NCI-H524 (cell line): Measurements from ENCODE around the gene ETV3.

Experiments
- DNase-seq, 2 experiments: peaks; one replicate each; lab custom pipeline; 2025; lab: John Stamatoyannopoulos, UW

The ETV3 gene

DNA sequence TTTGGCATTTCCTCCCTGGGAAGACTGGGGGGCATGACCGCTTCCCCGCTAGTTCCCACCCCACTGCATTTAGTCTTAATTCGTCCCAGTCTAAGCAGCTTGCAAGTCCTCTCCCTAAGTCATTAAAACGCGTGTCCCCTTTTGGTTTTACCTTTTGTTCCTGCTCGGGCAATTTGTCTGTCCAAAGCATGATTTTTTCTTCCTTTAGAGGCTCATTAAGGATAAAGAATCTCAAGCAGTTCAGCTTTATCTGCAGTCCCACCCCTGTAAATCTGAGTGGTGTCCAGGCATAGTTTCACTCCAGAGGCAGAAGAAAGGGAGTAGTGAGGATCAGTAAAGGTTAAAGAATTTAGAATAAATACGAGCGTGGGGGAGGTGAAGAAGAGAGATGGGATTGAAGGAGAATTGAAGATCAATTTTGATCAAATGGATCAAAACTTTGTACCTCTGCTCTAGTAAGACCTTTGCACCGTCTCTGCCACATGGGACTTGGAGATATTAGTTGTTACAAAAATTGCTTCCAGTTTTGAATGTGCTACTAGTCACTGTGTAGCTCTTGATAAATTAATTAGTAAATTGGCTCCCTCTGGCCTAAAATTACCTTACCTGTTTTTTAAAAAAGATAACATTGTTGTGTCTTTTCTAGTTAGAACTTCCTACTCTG, 989 bp upstream of the ETV3 start:
- no peak for DNase-seq

- DNase-seq: no peak
These were observed 581 bp downstream of the ETV3 start for GRCh38 chr1:157137408-157138219.

DNA sequence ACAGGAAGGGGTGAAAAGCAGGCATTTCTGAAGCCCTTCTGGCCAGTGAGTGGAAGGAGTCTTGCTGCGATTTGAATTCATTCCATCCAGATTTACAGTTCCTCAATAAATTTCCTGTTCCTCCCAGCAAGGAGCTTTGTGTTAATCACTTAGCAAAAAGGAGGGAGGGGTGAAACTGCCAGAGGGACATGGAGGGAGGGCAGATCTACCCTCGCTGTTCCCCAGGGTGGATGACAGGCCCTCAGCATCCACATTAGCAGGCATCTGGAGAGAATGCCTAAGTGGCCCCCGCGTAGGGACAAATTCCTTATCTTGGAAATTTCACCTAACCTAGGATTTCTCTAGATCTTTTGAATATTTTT, 1.2 kb downstream of the ETV3 start:
- peak in 1 of 2 experiments; percentile 19 for DNase-seq

GRCh38 chr1:157136133-157136532, 2.1 kb downstream of the ETV3 start:
- no peak for DNase-seq

DNA sequence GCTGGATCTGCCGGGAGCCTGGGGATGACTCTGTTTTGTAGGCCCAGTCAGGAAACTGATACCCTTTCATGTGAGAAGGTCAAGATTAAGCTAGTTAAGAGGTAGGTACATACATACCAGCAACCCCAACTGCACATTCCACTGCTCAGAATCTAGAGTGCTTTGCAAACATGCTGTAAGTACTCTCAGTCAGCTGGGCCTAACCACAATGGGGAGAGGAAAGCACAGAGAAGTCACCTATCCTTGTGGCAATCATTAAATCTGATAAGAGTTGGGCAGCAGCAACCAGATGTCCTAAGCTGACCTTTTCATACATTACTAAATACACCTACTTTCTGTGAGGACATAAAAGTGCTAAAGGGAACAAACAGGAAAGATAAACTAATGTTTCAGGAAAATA, 2.5 kb downstream of the ETV3 start:
- no peak for DNase-seq

DNA sequence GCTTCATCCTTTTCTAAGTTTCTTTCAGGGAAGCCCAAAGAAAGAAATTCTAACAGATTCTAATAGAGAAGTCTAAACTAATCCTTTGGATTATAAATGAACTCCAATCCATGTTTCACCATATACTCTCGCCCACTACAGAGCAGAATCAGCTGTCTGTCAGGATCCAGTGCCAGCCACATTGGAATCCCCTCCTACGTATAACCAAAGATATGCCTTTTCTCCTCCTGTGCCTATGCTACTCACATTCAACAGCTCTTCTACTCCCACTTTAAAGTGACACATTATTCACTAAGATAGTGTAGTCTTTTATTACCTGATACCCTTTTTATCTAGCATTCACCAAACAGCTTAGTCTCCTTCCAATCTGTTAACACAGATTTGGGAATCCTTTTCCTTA, 3.1 kb downstream of the ETV3 start:
- no peak for DNase-seq

DNA sequence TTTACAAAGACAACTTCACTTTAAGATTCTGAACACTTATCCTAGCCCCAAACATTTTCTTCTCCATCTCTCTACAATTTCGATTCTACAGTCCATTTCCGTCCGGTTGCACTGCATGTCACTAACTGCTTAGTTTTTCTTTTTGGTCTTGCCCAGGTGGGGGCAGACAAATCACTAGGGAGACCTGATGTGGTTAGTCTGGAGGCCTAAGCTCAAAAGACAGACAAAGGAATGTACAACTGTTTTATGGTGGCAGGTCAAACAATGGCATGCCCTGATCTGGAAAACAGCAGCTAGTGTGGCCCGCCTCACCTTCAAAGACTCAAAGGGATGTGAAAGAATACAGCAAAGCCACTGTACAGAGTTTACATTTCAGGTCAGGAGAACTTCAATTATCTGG, 3.8 kb downstream of the ETV3 start:
- no peak for DNase-seq

- no peak for DNase-seq
These were observed 4.8 kb downstream of the ETV3 start for GRCh38 chr1:157133426-157133825.

DNA sequence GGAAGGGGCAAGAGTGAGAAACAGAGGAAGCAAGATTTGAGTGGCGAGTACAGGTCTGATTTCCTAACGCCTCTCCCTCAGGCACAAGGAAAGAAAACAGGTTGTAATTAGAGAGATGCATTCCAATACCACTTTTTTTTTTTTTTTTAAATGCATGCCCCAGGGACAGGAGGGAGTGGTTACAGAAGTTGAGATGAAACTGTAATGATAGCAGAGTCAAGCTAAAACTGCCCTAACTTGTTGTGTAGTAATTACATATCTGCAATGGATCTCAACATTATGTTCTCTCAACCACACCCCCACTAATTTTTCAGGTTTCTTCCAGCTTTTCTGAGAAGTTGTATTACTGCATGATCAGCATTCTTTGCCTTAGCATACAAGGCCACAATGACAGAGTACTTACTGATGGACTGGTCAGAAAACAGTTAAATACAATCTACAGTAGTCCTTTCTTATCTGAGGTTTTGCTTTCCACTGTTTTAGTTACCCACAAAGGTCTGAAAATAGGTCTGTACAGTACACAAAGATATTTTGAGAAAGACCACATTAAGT, 5.5 kb downstream of the ETV3 start:
- DNase-seq: no peak

DNA sequence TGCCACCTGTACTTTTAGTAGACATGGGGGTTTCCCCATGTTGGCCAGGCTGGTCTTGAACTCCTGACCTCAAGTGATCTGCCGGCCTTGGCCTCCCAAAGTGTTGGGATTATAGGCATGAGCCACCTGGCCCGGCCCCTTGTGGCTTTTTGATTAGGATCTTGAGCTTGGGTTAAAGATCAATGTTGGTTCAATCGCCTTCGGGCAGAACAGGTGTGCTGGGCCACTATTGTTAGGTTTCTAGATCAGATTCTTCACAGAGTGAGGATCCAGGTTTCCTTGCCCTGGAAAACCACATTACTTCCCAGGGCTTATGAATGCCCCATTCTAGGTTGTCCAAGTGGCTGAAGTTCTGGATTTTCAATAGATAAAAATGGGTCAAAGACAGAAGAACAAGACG, 6.1 kb downstream of the ETV3 start:
- no peak for DNase-seq

DNA sequence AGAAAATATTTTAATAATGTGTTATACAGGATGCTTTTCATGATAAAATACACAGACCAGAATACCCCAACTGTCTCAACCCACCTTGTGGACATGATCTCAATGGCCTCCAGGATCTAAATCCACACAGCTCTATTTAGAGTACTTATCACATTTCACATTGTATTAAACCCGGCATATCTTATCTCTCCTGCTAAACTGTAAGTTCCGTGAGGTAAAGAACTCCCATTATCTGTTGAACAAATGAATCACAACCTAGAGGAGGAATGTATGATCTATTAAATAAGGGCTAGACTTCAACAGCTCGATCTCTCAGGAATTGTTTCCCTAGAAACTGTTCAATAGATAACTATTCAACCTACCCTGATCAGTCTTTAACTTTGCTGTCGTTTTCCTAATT, 6.9 kb downstream of the ETV3 start:
- no peak for DNase-seq

DNA sequence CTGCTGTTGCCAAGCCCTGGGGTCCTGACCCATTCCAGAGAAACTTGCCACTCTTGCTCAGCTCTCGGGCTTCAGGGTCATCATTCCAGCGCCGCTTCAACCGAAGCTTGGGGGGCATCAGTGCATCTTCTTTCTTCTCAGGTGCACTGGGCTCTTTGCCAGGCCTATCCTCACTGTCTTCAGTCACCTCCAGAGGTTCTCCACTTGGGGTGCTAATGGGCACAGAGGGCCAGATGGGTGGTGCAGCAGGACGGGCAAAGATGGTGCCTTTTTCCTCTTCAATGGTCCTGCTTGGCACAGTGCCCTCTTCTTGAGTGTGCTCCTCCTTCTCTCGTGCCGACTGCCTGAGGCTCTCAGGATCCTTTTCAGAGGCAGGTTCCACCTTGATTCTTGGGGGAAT, 13.3 kb downstream of the ETV3 start:
- peak; percentile 20 to 50 for DNase-seq

GRCh38 chr1:157119448-157119847, 18.7 kb downstream of the ETV3 start:
- no peak for DNase-seq

GRCh38 chr1:157119008-157119407, 19.2 kb downstream of the ETV3 start:
- no peak for DNase-seq

- no peak for DNase-seq
These were observed 20.6 kb downstream of the ETV3 start for GRCh38 chr1:157117527-157118057.

DNA sequence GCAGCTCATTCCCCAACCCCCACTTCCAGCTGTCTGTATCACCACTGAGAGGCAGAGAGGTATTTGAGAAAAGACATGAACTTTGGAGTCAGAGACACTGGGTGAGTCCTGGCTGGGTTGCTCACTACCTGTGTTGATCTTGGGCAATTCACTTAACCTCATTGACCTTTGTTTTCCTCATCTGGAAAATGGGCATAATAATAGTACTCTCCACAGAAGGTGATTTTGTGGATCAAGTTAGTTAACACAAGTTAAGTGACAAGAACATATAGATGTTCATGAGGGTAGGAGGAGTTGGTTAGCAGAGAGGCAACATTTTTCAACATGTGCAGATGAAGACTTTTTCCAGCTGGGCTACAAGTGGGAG, 21.5 kb downstream of the ETV3 start:
- DNase-seq: no peak

- no peak for DNase-seq
These were observed 22.1 kb downstream of the ETV3 start for GRCh38 chr1:157115851-157116736.

GRCh38 chr1:157115429-157115838, 22.8 kb downstream of the ETV3 start:
- no peak for DNase-seq

- DNase-seq: no peak
These were observed 23.7 kb downstream of the ETV3 start for GRCh38 chr1:157114183-157115121.

GRCh38 chr1:157113631-157114030, 24.6 kb downstream of the ETV3 start:
- no peak for DNase-seq

GRCh38 chr1:157113106-157113505, 25.1 kb downstream of the ETV3 start:
- DNase-seq: no peak
